ENCODE data around the gene OTUB1. TPM values are rescaled to one million over a fixed set of nuclear protein-coding genes. Genes with fewer than 3 reads are reported as not detected.
"Not testable (repeated sequence)": the region's sequence is repeated elsewhere in the genome, so short reads cannot be mapped to it uniquely, and the experiment has no call there.

OTUB1 gene
- total RNA-seq, 1 donor from 2014 or later: 57.0 TPM

- no peak for DNase-seq
- Histone ChIP-seq H3K9me3 (replicated peaks) (no peaks in the 10 kb centered on the region), H3K27me3 (ENCODE audit: low read depth) (no peaks in the 10 kb centered on the region), H3K36me3 (no peaks in the 10 kb centered on the region), H3K4me1 (no peaks in the 10 kb centered on the region), H3K27ac (replicated peaks) (no peak overlapping the region), H3K4me3 (no peak overlapping the region)
- intact Hi-C loops (cut with micrococcal nuclease): no loop called here
- TF ChIP-seq CTCF (IDR thresholded peaks at IDR 0.05; ENCODE audit: borderline replicate concordance): no peak
These were observed 57.3 kb downstream of the OTUB1 start for GRCh38 chr11:64043545-64043944.

- no peaks in the 10 kb centered on the region for H3K27me3 ChIP-seq (ENCODE audit: low read depth)
- no peaks in the 10 kb centered on the region for H3K4me1 ChIP-seq
- TF ChIP-seq CTCF (IDR thresholded peaks at IDR 0.05; ENCODE audit: borderline replicate concordance): no peak
- no peaks in the 10 kb centered on the region for H3K9me3 ChIP-seq (replicated peaks)
- no peak overlapping the region for H3K27ac ChIP-seq (replicated peaks)
- DNase-seq: no peak
- intact Hi-C loops (cut with micrococcal nuclease): no loop called here
- no peak overlapping the region for H3K4me3 ChIP-seq
- H3K36me3 ChIP-seq: no peaks in the 10 kb centered on the region
These were observed 58.6 kb downstream of the OTUB1 start for GRCh38 chr11:64044730-64045393.

- no peaks in the 10 kb centered on the region for H3K36me3 ChIP-seq
- H3K4me1 ChIP-seq: no peaks in the 10 kb centered on the region
- H3K4me3 ChIP-seq: no peak overlapping the region
- DNase-seq: no peak
- no peaks in the 10 kb centered on the region for H3K27me3 ChIP-seq (ENCODE audit: low read depth)
- no peaks in the 10 kb centered on the region for H3K9me3 ChIP-seq (replicated peaks)
- no peak for TF ChIP-seq CTCF (IDR thresholded peaks at IDR 0.05; ENCODE audit: borderline replicate concordance)
- no peak overlapping the region for H3K27ac ChIP-seq (replicated peaks)
- intact Hi-C loops (cut with micrococcal nuclease): no loop called here
These were observed 59.5 kb downstream of the OTUB1 start for GRCh38 chr11:64045700-64046099.

- H3K4me1 ChIP-seq; intact Hi-C loops (cut with micrococcal nuclease); H3K27me3 ChIP-seq (ENCODE audit: low read depth); H3K36me3 ChIP-seq; DNase-seq; H3K9me3 ChIP-seq (replicated peaks); H3K27ac ChIP-seq (replicated peaks); H3K4me3 ChIP-seq: not testable (repeated sequence)
These were observed 61.1 kb downstream of the OTUB1 start for GRCh38 chr11:64047373-64047772.

Other genes starting within 250 kb of the OTUB1 start
- gene ZFTA, start 217.7 kb upstream of the OTUB1 start, total RNA-seq: 11.5 TPM
- 14.0 TPM for gene SPINDOC, start 173.0 kb upstream of the OTUB1 start, total RNA-seq
- gene MARK2, start 147.3 kb upstream of the OTUB1 start, total RNA-seq: 36.6 TPM
- gene RCOR2, start 69.3 kb upstream of the OTUB1 start, total RNA-seq: 10.5 TPM
- gene NAA40, start 47.4 kb upstream of the OTUB1 start, total RNA-seq: 19.7 TPM
- gene COX8A, start 11.8 kb upstream of the OTUB1 start, total RNA-seq: 920 TPM
- gene FLRT1, start 49.5 kb downstream of the OTUB1 start, total RNA-seq: 0.44 TPM
- 127 TPM for gene MACROD1, start 179.7 kb downstream of the OTUB1 start, total RNA-seq
- gene STIP1, start 199.7 kb downstream of the OTUB1 start, total RNA-seq: 97.4 TPM
- gene FERMT3, start 220.3 kb downstream of the OTUB1 start, total RNA-seq: 5.4 TPM
- 82.3 TPM for gene TRPT1, start 239.7 kb downstream of the OTUB1 start, total RNA-seq
- gene NUDT22, start 239.8 kb downstream of the OTUB1 start, total RNA-seq: 65.2 TPM
- gene DNAJC4, start 244.1 kb downstream of the OTUB1 start, total RNA-seq: 59.9 TPM
- gene VEGFB, start 248.1 kb downstream of the OTUB1 start, total RNA-seq: 272 TPM